K562 (cell line): ENCODE data around the gene NUDT21. TPM values are rescaled to one million over a fixed set of nuclear protein-coding genes. Genes with fewer than 3 reads are reported as not detected.

Experiments
- DIDO1 ChIP-seq: fragments of 450-650 bp; IDR thresholded peaks from 2 replicates; pipeline ENCODE4 v1.6.1; 2016; ENCODE audit warnings: low read depth, missing biosample characterization, missing genetic modification characterization
- RBM34 ChIP-seq: fragments of 200-400 bp; formaldehyde crosslinking; IDR thresholded peaks from 2 replicates; pipeline ENCODE4 v1.6.1; 2018; ENCODE audit warnings: low read length, borderline replicate concordance; ENCODE audit not compliant: insufficient read depth
- SMARCC2 ChIP-seq: fragments of 450-650 bp; IDR thresholded peaks from 2 replicates; pipeline ENCODE4 v1.6.1; 2017; ENCODE audit warnings: antibody characterized with exemption, moderate library complexity, mild to moderate bottlenecking, low read depth
- ZFP36 ChIP-seq: fragments of 150-350 bp; IDR thresholded peaks from 2 replicates; pipeline ENCODE4 v1.6.1; 2018; ENCODE audit warnings: low read length, low read depth; ENCODE audit not compliant: partially characterized antibody
- ZKSCAN1 ChIP-seq: fragments of 150-350 bp; IDR thresholded peaks from 2 replicates; pipeline ENCODE4 v1.6.1; 2016; ENCODE audit warnings: low read depth, low read length
- ZNF274 ChIP-seq: IDR thresholded peaks from 2 replicates; pipeline ENCODE4 v1.6.1; 2011; ENCODE audit warnings: low read depth, mild to moderate bottlenecking, low read length, moderate library complexity, borderline replicate concordance
- ZNF785 ChIP-seq: fragments of 250-450 bp; sonication (Bioruptor Pico); IDR thresholded peaks from 2 replicates; pipeline ENCODE4 v1.4.0; 2020; ENCODE audit warnings: mild to moderate bottlenecking
- ZNF830 ChIP-seq: fragments of 250-450 bp; sonication (Bioruptor Pico); IDR thresholded peaks from 2 replicates; pipeline ENCODE4 v1.5.0; 2021; ENCODE audit warnings: mild to moderate bottlenecking
- polyA plus RNA-seq, 8 experiments: library from polyadenylated mRNA; depleted of rRNA in 4 of 8; stranded (reverse) in 5 of 8; unstranded in 3 of 8; fragments of >200 nt; fragmentation: Nextera tagmentation in 2 of 8; fragmentation: Illumina TruSeq in 1 of 8; extraction: Ambion mirVana in 2 of 8; extraction: Trizol in 1 of 8; gene quantifications; 2 replicates each; pipeline versions ENCODE4 v1.2.1 to v1.2.3, GENCODE V29; 2011 to 2014; ENCODE audit warnings: inconsistent platforms in 1 of 8, missing spikeins in 1 of 8
- total RNA-seq, 7 experiments: library from RNA; depleted of rRNA in 6 of 7; stranded (reverse); fragments of >200 nt in 6 of 7; fragmentation: Illumina TruSeq in 2 of 7; extraction: Trizol in 2 of 7; gene quantifications; 2 replicates each; pipeline versions ENCODE4 v1.2.1 to v1.2.3, GENCODE V29; 2011 to 2021; ENCODE audit warnings: low replicate concordance in 1 of 7
- TF ChIP-seq, protein P1 (sequence below): fragments of 450-650 bp; IDR thresholded peaks from 2 replicates; pipeline ENCODE4 v1.6.1; 2016; ENCODE audit warnings: mild to moderate bottlenecking, moderate library complexity
- TF ChIP-seq, protein P2 (sequence below): fragments of 250-450 bp; sonication (Bioruptor Pico); IDR thresholded peaks from 2 replicates; pipeline ENCODE4 v1.5.0; 2021; ENCODE audit warnings: mild to moderate bottlenecking, borderline replicate concordance

The NUDT21 gene
- total and polyA plus RNA-seq, 9 of the 15 experiments (the other 6 are each of a cell fraction or from before 2014, with no cell fraction given): 62.4 to 218 (median 121) TPM

DNA sequence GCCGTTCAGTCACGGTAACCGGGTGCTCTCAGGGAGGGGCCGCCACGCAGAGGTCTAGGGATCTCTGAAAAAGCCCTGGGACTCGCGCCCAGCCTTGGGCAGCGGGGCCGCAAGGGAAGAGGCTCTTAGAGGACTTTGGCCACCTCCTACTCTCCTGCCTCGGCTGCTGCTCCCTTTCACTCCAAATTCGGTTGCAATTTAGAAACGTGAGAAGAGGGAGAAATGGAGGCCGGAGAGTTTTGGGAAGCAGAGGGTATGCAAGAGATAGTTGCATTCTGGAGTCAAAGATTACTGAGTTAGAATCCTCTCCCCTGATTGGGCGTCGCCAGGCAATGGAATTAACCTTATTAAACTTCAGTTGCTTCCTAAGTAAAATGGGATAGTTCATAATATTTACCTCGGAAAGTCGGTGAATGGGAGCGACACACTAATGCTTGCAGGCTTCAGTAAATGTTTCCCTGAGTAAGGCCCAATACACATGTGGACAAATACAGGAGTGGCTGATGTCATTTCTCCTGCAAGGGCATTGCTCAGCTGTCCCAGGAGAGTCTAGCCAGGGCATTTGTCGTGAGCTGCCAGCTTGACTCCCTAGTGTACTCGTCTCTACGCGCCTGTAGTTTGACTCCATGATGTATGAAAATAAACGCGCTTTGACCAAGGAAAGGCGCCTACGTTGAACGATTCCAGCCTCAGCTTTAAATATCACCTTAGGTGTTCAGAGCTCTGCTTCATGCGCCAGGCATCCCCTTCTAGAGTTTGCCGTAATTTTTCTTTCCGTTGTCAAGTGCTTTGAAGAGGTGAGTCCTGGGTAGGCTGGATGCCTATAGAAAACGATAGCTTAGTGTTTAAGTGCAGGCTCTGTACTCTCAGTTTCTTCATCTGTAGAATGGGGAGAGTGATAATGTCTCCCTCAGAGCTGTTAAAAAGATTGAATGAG lies 889 bp upstream of the NUDT21 start (continued):
- TF ChIP-seq, protein P1, sequence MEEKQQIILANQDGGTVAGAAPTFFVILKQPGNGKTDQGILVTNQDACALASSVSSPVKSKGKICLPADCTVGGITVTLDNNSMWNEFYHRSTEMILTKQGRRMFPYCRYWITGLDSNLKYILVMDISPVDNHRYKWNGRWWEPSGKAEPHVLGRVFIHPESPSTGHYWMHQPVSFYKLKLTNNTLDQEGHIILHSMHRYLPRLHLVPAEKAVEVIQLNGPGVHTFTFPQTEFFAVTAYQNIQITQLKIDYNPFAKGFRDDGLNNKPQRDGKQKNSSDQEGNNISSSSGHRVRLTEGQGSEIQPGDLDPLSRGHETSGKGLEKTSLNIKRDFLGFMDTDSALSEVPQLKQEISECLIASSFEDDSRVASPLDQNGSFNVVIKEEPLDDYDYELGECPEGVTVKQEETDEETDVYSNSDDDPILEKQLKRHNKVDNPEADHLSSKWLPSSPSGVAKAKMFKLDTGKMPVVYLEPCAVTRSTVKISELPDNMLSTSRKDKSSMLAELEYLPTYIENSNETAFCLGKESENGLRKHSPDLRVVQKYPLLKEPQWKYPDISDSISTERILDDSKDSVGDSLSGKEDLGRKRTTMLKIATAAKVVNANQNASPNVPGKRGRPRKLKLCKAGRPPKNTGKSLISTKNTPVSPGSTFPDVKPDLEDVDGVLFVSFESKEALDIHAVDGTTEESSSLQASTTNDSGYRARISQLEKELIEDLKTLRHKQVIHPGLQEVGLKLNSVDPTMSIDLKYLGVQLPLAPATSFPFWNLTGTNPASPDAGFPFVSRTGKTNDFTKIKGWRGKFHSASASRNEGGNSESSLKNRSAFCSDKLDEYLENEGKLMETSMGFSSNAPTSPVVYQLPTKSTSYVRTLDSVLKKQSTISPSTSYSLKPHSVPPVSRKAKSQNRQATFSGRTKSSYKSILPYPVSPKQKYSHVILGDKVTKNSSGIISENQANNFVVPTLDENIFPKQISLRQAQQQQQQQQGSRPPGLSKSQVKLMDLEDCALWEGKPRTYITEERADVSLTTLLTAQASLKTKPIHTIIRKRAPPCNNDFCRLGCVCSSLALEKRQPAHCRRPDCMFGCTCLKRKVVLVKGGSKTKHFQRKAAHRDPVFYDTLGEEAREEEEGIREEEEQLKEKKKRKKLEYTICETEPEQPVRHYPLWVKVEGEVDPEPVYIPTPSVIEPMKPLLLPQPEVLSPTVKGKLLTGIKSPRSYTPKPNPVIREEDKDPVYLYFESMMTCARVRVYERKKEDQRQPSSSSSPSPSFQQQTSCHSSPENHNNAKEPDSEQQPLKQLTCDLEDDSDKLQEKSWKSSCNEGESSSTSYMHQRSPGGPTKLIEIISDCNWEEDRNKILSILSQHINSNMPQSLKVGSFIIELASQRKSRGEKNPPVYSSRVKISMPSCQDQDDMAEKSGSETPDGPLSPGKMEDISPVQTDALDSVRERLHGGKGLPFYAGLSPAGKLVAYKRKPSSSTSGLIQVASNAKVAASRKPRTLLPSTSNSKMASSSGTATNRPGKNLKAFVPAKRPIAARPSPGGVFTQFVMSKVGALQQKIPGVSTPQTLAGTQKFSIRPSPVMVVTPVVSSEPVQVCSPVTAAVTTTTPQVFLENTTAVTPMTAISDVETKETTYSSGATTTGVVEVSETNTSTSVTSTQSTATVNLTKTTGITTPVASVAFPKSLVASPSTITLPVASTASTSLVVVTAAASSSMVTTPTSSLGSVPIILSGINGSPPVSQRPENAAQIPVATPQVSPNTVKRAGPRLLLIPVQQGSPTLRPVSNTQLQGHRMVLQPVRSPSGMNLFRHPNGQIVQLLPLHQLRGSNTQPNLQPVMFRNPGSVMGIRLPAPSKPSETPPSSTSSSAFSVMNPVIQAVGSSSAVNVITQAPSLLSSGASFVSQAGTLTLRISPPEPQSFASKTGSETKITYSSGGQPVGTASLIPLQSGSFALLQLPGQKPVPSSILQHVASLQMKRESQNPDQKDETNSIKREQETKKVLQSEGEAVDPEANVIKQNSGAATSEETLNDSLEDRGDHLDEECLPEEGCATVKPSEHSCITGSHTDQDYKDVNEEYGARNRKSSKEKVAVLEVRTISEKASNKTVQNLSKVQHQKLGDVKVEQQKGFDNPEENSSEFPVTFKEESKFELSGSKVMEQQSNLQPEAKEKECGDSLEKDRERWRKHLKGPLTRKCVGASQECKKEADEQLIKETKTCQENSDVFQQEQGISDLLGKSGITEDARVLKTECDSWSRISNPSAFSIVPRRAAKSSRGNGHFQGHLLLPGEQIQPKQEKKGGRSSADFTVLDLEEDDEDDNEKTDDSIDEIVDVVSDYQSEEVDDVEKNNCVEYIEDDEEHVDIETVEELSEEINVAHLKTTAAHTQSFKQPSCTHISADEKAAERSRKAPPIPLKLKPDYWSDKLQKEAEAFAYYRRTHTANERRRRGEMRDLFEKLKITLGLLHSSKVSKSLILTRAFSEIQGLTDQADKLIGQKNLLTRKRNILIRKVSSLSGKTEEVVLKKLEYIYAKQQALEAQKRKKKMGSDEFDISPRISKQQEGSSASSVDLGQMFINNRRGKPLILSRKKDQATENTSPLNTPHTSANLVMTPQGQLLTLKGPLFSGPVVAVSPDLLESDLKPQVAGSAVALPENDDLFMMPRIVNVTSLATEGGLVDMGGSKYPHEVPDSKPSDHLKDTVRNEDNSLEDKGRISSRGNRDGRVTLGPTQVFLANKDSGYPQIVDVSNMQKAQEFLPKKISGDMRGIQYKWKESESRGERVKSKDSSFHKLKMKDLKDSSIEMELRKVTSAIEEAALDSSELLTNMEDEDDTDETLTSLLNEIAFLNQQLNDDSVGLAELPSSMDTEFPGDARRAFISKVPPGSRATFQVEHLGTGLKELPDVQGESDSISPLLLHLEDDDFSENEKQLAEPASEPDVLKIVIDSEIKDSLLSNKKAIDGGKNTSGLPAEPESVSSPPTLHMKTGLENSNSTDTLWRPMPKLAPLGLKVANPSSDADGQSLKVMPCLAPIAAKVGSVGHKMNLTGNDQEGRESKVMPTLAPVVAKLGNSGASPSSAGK: no peak
- TF ChIP-seq SMARCC2 (0 out of 2 replicates have a peak, but pooled peaks have one; percentile 7), DIDO1 (tag) (no peak), RBM34 (no peak), ZKSCAN1 (no peak), ZNF830 (CRISPR knock-in tag) (no peak), ZFP36 (no peak), ZNF785 (CRISPR knock-in tag) (no peak), ZNF274 (no peak)
- TF ChIP-seq, protein P2, sequence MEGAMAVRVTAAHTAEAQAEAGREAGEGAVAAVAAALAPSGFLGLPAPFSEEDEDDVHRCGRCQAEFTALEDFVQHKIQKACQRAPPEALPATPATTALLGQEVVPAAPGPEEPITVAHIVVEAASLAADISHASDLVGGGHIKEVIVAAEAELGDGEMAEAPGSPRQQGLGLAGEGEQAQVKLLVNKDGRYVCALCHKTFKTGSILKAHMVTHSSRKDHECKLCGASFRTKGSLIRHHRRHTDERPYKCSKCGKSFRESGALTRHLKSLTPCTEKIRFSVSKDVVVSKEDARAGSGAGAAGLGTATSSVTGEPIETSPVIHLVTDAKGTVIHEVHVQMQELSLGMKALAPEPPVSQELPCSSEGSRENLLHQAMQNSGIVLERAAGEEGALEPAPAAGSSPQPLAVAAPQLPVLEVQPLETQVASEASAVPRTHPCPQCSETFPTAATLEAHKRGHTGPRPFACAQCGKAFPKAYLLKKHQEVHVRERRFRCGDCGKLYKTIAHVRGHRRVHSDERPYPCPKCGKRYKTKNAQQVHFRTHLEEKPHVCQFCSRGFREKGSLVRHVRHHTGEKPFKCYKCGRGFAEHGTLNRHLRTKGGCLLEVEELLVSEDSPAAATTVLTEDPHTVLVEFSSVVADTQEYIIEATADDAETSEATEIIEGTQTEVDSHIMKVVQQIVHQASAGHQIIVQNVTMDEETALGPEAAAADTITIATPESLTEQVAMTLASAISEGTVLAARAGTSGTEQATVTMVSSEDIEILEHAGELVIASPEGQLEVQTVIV: no peak
